Bronchial epithelial cell (primary cell): ENCODE data around the gene TNK1. TPM values are rescaled to one million over a fixed set of nuclear protein-coding genes. Genes with fewer than 3 reads are reported as not detected.

Experiments used
- DNase-seq: peaks from one replicate; pipeline ENCODE4 v3.0.0-alpha.2; 2010; ENCODE audit warnings: low read depth
- FAIRE-seq: peaks from 2 replicates; lab custom pipeline; 2011; peaks lifted over from hg19 to GRCh38; lab: Jason Lieb, UNC
- H3K27me3 ChIP-seq: 2 replicates; pipeline ENCODE4 v1.5.1; 2011; ENCODE audit warnings: low read length; ENCODE audit not compliant: control insufficient read depth, insufficient read depth
- H3K36me3 ChIP-seq: 2 replicates; pipeline ENCODE4 v1.5.1; 2011; ENCODE audit warnings: low read length; ENCODE audit not compliant: control insufficient read depth, insufficient read depth
- H3K4me3 ChIP-seq: 2 replicates; pipeline ENCODE4 v1.5.1; 2011; ENCODE audit warnings: mild to moderate bottlenecking, low read depth, low read length, control low read depth
- total RNA-seq: library from RNA; depleted of rRNA; stranded (reverse); fragments of >200 nt; gene quantifications from 2 replicates; pipeline ENCODE4 v1.2.1, GENCODE V29; 2014
- TF ChIP-seq, protein P1 (sequence below): IDR thresholded peaks from 2 replicates; pipeline ENCODE4 v1.5.1; 2011; ENCODE audit warnings: mild to moderate bottlenecking, moderate library complexity, low read length, control low read depth, inconsistent platforms; ENCODE audit not compliant: insufficient read depth, severe bottlenecking

TNK1 gene
- total RNA-seq, 1 donor from 2014 or later = 11.8 TPM

DNA sequence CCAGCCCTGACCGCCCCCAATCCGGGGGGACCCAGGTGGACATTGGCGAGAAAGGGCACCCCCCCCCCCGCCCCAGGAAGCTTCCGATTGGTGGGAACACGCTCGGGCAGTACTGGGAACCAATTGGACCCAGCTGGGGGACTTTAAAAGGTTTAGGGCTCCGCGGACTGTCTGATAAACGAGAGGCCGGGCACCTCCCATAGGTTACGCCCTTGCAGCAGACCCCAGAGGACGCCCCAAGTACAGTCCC is 22.8 kb downstream of the TNK1 start:
- TF ChIP-seq, protein P1, sequence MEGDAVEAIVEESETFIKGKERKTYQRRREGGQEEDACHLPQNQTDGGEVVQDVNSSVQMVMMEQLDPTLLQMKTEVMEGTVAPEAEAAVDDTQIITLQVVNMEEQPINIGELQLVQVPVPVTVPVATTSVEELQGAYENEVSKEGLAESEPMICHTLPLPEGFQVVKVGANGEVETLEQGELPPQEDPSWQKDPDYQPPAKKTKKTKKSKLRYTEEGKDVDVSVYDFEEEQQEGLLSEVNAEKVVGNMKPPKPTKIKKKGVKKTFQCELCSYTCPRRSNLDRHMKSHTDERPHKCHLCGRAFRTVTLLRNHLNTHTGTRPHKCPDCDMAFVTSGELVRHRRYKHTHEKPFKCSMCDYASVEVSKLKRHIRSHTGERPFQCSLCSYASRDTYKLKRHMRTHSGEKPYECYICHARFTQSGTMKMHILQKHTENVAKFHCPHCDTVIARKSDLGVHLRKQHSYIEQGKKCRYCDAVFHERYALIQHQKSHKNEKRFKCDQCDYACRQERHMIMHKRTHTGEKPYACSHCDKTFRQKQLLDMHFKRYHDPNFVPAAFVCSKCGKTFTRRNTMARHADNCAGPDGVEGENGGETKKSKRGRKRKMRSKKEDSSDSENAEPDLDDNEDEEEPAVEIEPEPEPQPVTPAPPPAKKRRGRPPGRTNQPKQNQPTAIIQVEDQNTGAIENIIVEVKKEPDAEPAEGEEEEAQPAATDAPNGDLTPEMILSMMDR = no peak
- no peaks in the 10 kb centered on the region for H3K36me3 ChIP-seq
- DNase-seq (no peak), FAIRE-seq (no peak)
- no peaks in the 10 kb centered on the region for H3K27me3 ChIP-seq
- peak overlapping the region; percentile 74 for H3K4me3 ChIP-seq

DNA sequence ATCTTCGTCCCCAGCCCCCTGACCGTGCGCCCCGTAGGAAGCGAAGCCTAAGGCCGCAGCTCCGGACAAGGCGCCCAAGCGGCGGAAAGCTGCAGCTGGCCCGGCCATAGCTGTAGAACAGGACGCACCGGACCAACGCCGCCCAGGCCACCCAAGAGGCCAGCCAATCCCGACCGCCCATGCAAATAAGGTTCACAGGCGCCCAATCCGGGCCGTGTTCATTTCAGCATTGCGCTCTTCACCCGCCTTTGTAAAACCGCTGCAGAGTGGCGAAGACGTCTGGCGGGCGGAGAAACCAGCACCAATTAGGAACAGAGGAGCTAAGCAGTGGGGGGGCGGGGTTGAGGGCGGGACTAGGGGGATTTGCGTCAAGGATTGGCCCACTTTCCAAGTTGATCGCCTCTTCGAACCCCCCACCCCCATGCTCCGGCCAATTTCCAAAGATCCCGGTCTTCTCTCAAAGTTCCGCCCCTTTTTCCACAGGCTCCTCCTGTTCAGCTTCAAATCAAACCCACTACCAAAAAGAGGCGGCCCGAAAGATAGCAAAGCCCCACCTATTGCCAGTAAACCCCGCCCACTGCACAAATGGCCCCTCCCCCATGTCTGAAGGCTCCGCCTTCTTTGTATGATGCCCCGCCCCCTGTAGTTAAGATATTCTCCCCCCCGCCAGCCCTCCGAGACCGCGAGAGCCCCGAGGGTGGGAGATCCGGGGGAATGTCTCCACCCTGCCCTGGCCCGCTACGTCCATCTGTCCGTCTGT is 23.3 kb downstream of the TNK1 start, which contains the start of gene TMEM256:
TMEM256 (minus strand) TSS at position 121 of the 760 bp plus-strand sequence; CDS start at position 108, 13 bp downstream.
- DNase-seq (peak; percentile 96), FAIRE-seq (peak; percentile 47)
- peak within 1 kb of the TSS; percentile 74 for H3K4me3 ChIP-seq
- H3K36me3 ChIP-seq = no peaks in the 10 kb centered on the region
- TF ChIP-seq, protein P1 = no peak
- H3K27me3 ChIP-seq = no peaks in the 10 kb centered on the region

DNA sequence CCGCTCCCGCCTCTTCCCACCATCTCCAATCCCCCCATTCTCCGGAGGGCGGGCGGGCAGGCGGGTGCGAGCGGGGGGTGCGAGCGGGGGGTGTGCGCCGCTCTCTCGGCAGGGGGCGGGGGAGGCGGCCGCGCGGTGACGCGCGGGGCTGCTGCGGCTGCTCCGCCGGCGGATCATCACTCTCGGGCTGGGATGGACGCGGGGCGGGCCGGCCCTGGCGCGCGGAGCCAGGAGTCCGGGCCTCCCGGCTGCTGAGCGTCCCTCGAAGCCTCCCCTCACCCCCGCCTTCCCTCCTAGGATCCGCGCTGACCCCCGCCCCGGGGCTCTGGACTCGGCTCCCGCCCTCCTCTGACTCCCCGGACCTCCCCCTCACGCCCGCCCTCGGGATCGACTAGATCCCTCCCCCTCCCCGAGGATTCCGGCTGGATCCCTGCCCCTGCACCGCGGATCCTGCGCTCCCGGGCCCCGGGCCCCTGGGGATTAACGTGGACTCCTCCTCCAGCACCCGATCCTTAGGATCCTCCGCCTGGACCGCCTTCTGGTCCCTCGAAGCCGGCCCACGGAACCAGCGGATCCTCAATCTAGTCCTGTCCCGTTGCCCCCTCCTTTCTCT is 24.0 kb downstream of the TNK1 start:
- no peaks in the 10 kb centered on the region for H3K36me3 ChIP-seq
- TF ChIP-seq, protein P1 = no peak
- FAIRE-seq = no peak
- DNase-seq = no peak
- no peaks in the 10 kb centered on the region for H3K27me3 ChIP-seq
- peak overlapping the region; percentile 74 for H3K4me3 ChIP-seq

DNA sequence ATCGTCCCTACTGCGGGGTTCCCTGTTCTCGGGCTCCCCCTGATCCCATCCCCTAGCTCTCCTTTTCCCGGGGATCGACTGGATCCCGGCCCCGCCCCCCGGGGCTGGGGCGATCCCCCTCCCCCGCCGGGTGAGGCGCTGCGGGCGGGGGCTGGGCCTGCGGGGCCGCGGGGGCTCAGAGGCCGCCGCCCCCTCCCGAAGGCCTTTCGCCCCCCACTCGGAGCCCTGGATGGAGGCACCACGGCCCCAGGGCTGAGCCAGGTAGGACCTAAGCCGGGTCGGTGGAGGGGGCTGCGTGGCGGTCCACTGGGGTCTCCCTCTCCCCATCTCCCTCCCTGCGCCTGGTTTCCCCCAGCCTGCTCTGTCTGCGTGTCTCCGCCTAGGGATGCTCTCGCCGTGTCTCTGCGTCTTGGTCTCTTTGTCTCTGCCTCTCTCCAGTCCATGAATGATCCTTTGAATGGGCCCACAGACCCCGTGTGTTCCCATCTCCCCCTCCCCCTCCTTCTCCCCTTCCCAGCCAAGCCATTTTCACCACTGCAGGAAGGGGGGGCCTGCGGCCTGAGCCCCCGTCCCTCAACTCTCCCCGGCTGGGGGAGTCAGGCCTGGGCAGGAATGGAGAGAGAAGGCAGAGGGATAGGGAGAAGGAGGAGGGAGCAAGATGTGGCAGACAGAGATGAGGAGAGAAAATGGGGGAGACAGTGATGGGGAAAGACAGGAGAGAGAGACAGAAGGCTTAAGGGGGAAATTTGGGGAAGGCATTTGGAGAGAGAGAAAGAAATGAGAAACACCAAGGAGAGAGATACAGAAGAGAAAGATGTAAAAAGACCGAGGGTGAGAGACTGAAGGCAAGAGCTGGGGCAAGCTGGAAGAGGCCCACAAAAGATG is 24.7 kb downstream of the TNK1 start:
- no peaks in the 10 kb centered on the region for H3K27me3 ChIP-seq
- peak overlapping the region; percentile 74 for H3K4me3 ChIP-seq
- no peaks in the 10 kb centered on the region for H3K36me3 ChIP-seq
- TF ChIP-seq, protein P1 = no peak
- no peak for DNase-seq
- no peak for FAIRE-seq

DNA sequence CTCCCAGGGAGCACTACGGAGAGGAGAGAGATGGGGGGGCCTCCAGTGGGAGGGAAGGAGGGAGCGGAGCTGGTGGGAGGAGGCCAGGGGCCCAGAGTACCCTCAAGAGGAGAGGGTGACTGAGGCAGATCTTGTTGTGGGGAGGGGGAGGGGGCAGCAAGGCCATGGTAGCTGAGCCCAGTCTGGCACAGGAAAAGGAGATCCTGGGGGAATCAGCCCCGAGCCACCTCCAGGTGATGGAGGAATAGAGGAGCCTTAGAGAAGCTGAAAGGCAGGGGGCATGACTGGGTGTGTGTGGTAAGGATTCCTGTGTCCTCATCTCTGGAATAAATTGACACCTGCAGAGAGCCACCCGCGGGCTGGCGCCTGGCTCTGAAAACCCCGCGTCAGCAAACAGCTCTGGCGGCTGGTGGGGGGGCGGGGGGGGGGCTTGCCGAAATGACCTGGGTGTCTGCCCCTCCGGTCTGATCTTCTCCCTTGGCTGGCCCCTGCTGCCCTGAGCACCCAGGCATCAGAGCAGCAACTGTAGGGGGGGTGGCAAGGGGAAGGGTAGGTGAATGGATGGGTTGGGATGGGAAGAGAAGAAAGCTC is 25.4 kb downstream of the TNK1 start:
- TF ChIP-seq, protein P1 = no peak
- no peak overlapping the region for H3K4me3 ChIP-seq
- FAIRE-seq (no peak), DNase-seq (no peak)
- H3K27me3 ChIP-seq = no peaks in the 10 kb centered on the region
- no peaks in the 10 kb centered on the region for H3K36me3 ChIP-seq
